Amniotic stem cell (primary cell): ENCODE measurements around the gene CDH13.

Experiments
- DNase-seq: peaks from one replicate; lab custom pipeline; 2025; lab: John Stamatoyannopoulos, UW

Gene CDH13

DNA sequence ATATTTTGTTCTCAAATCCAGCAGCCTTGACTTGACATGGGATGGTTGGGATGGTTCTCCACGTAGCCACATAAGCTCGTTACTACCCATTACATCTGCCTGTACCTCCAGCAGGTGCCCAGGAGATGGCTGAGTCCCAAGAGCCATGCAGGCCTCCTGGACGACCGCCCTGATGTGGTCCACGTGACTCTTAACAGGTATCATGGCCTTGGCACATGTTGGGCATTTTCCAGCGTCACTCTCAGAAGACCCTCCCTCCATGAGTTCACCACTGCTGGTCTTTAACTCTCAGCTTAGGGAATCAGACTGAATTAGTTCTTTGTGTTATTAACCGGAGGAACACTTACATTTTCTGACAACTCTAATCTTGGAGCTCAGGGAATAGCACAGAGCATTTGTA lies 161.5 kb downstream of the CDH13 start:
- no peak for DNase-seq

DNA sequence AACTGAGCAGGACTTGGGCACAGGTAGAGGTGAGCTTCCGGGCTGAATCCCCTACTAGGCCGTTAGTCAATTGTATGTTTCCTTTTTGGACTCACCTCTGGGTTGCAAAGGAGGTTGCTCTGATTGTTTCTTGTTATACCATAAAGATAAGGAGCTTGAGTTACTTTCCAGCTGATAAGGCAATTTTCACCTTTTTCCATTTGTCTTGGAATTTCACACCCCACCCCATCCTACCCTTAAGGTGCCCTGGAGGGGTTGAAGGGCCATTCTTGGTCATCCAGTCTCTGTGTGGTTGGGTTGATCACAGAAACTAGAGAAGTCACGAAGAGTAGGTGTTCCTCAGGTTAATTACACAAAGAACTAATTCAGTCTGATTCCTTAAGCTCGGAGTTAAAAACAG lies 162.2 kb downstream of the CDH13 start:
- DNase-seq: no peak

DNA sequence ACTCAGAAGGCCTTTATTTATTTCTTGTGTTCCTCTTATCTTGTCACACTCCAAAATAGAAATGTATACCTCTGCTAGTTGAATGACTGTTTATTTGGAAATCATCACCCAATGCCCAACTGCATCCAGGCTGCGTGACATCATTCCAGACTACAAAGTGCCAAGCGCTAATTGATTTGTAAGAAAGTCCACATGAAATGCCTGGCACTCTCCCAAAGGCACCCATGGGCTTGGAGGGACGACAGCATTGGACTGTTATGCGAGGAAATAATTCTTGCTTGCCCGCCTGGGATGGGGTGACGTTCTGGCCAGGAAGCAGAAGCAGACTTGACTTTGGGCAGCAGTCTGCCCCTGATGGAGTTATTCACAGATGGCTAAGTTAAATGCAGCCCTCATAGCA lies 165.9 kb downstream of the CDH13 start:
- no peak for DNase-seq

DNA sequence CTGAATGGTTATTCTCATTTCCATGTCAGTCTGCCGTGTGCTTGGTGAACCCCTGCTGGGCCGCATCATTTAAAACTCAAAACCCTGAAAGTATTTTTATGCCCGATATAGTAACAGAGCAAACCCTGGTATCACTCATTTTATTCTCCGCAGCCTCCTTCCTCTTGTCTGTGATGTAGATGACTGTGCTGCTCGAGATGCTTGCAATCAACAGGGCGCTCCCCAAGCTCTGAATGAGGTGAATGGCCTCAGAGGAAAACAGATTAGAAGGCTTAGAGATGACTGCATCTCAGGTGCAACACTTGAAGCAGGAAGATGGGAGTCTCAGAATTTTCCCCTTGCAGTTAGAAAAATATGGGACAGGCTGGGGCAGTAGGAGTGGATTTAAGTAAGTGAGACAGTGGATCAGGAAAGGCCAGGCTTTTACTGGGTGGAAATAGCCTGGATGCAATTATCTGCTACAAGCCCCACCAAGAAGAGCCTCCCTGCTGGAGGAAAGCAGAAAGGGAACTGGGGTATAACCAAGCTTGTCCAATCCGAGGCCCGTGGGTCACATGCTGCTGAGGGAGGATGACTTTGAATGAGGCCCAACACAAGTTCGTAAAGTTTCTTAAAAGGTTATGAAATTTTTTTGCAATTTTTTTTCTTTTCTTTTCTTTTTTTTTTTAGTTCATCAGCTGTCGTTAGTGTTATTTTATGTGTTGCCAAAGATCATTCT lies 166.9 kb downstream of the CDH13 start:
- DNase-seq: no peak

- DNase-seq: no peak
These were observed 169.3 kb downstream of the CDH13 start for GRCh38 chr16:82796047-82796446.

DNA sequence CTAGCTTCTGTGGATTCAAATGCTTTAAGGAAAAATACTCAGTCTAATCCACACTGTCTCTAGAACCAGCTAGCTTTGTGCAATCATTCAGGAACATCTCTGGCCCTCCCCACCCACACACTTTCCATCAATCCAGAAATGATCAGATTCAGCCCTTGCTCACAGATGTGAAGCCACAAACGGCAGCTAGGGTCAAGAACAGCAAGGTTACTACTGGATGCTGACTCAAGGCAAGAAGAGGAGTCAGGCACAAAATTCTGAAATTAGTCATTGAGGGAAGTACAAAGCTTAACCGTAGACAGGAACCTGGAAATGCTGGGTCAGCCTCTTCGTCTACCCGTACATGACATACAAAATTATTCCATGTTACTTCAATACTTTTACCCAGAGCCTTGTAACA lies 174.6 kb downstream of the CDH13 start:
- no peak for DNase-seq

- no peak for DNase-seq
These were observed 179.1 kb downstream of the CDH13 start for GRCh38 chr16:82805866-82806265.

GRCh38 chr16:82807311-82807710 lies 180.5 kb downstream of the CDH13 start:
- DNase-seq: no peak

GRCh38 chr16:82808036-82808435 lies 181.3 kb downstream of the CDH13 start:
- DNase-seq: no peak

- no peak for DNase-seq
These were observed 183.3 kb downstream of the CDH13 start for GRCh38 chr16:82810077-82810476.

DNA sequence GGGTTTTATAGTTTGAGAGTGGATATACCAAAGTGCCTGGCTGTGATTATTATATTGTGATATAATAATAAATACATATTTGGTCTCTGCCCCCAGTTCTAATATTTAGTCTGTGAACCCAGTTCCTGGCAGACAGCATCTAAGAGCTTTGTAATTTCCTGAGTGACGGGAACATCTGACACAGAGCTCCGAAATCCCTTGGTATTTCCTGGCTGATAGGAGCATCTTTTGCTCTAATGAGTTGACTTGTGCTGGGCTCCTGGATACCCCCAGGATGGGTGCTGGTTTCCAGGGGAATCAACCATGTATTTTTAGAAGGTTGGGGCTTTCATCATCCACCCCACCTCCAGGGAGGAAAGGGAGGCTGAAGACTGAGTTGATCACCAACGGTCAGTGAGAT lies 187.3 kb downstream of the CDH13 start:
- no peak for DNase-seq

DNA sequence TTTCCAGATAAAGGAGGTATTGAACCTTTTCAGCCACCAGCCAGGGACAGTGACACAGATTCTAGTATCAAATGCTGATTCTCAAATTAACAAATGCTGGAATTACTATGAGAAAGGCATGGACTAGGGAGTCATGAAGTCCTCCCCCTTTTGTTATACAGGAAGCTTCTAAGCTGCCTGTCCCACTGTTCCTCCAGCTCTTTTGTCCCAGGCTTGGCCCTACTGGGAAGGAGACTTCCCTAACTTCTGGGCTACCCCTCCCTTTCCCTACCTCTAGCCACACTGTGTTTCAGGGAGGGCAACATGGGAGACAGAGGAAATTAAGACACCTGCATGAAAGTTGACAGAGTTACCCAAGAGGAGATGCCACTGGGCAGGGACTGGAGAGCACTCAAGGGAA lies 192.5 kb downstream of the CDH13 start:
- no peak for DNase-seq

- DNase-seq: no peak
These were observed 194.1 kb downstream of the CDH13 start for GRCh38 chr16:82820855-82821254.

DNA sequence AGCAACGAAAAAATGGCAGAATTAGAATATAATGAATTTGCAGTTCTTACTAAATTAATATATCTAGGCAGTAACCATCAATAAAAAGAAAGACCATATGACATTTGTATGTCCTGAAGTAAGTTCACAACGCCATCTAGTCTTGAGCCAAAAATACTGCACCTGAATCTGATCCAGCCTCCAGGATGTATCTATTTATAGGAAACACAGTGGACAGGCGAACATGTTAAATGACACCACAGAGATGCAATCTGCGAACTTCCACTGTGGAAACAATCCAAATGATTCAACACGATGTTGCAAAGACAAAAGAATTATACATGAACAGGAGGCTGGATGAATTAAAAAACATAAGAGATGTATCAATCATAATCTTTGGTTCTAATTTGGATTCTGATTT lies 197.6 kb downstream of the CDH13 start:
- DNase-seq: no peak

DNA sequence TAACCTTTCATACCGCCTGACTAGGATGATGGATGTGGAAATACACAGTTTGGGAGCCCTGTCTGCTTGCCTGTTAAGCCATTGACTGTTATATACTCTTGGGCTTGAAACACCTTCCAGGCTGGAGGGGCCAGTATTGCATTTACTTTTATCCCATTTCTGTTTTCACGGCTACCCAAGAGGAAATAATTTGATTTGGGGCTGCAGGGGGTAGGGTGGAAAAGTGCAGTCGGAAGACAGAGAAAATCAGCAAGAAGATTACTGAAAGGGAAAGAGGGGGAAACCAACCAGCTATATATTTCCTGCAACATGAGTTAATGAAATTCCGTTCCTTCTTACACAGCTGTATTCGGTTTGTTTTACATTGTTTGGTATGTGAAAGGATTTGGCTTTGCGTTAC lies 202.5 kb downstream of the CDH13 start:
- no peak for DNase-seq

GRCh38 chr16:82830944-82831343 lies 204.2 kb downstream of the CDH13 start:
- no peak for DNase-seq

DNA sequence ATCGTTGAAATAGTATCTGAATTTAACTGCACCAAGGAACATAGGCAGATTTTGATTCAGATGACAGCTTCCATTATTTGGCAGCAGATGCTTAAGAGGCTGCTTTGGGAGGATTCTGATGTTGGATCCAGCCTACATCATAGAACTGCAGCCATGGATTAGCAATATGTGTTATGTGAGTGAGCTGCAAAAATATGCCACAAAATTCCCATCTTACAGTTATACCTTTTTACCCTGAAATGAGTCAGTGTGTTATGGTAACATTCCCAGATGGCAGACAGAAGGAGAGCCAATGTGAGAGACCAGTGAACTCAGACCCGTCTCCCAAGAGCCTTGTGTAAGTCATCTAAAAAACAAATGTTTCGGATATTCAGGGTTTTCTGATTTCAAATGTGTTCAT lies 206.1 kb downstream of the CDH13 start:
- DNase-seq: no peak

DNA sequence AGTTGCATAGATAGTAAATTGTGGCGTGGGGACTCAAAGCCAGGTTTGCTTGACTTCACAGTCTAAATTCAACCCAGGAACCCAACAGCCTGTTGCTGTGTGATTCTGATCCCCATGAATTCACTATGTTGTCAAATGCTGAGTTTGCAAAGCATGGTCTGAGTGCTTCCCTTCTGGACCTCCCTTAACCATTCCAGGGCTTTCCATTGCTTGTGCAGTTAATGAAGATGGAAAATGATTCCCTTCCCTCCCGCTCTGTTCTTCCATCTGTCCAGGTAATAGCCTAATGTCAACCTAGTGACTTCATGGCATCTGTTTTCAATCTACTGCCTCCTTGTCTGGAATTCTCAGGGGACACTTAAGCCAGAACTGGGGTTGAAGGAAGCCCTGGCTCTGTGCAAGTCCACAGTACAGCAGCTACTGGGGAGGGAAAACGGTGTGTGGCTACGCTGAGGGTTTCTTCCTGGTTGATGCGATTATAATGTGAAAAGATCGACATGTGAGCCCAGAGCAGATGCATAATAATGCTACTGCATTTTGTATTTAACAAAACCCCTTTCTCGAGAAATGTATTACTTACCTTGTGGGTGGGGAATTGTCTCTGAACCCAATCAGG lies 206.7 kb downstream of the CDH13 start:
- no peak for DNase-seq

DNA sequence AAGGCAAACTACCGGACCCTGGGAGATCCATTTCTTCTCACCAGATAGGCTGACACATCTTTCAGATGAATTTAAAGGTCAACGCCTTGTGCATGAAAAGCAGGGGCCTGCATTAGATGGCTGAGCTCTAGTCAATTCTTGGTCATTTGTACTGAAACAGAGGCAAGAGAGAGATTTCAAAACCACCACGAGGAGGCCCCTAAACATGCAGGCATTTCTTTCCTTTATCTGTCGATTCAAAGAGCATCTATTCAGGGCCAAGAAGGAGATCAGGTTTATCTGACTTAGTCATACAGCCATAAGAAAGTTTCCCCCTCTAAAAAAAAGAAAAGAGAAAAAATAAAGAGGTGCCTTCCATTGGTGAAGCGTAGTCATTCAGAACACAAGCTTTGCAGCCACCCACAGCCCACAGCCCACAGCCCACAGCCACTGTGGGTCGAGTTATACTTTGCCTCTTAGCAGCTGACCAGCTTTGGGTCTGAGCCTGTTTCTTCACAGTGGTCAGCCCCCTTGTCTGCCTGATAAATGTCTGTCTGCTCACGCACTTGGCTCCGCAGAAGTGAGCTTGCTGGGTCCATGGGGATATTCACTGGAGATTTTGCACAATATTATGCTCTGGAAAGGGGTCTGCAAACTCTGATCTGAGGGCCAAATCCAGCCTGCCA lies 207.5 kb downstream of the CDH13 start:
- no peak for DNase-seq

DNA sequence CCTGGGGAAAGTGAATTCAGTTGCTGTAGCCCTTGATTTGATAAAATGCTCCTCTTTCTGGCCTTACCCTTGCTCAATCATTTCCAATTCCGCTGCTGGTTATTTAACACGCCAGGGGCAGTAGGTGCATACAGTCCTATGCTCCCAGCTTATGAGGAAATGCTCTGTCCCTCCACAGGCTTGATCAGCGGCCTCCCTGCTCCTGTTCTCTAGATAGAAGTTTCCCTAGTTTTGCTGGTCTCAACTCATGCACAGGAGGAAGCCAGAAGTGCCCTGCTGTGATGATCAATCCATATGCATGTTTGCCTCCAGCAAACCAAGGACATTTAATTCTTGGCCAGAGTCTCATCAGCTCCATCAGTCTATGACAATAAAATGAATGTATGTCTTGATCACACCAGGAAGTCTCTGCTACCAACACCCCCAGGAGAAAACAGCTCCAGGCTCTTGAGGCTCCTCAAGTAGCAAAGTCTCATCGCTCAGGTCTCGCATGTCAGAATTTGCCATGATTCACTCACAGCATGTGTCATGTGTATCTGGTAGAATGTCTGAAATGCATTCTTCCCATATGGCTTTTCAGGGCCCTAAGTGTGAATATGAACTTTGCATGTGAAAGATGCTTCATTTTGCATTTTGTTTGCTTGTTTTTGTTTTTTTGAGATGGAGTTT lies 208.9 kb downstream of the CDH13 start:
- DNase-seq: no peak

DNA sequence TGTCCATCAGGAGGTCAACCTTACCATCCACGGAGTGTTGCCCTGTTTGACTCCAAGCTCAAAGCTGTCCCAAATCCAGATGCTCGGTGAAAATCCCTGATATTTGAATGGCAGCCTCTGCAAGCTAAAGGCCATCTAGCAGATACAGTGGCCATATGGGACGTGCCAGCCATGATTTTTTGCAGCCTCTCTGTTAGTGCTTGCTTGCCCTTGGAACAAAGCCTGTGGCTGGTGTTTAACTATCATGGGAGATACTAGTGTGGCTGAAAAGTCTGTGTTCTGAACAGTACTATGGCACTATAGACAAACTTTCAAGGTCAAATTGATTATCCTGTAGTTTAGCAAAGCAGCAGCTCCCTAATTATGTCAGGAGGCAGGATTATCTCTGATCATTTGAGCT lies 214.3 kb downstream of the CDH13 start:
- no peak for DNase-seq

- DNase-seq: no peak
These were observed 217.0 kb downstream of the CDH13 start for GRCh38 chr16:82843606-82844271.
